MM.1S (cell line): ENCODE measurements around the gene GNB1.

Experiments
- CTCF ChIP-seq: fragments of 300-600 bp; sonication (generic); IDR thresholded peaks from 2 replicates; pipeline ENCODE4 v1.5.1; 2016; ENCODE audit warnings: antibody characterized with exemption, low read length, mixed read lengths
- EZH2 ChIP-seq: fragments of 300-600 bp; sonication (generic); optimal IDR thresholded peaks from 2 replicates; pipeline ENCODE3; 2017; ENCODE audit warnings: low read depth, mild to moderate bottlenecking, antibody characterized with exemption, low read length, mixed read lengths
- EZH2phosphoT487 ChIP-seq: fragments of 300-600 bp; sonication (generic); IDR thresholded peaks from 2 replicates; pipeline ENCODE4 v1.6.1; 2018; ENCODE audit warnings: antibody characterized with exemption, low read length

GRCh38 chr1:1794999-1795398 lies 95.9 kb downstream of the GNB1 start:
- TF ChIP-seq CTCF (no peak), EZH2 (no peak), EZH2phosphoT487 (no peak)
